GM18951 (cell line): Measurements from ENCODE around the gene URGCP.
A peak's percentile ranks its signal among the peaks of the same experiment; 100 is the strongest.

Experiments
- POLR2A ChIP-seq: IDR thresholded peaks from 4 replicates; pipeline ENCODE4 v1.6.1; 2011; ENCODE audit warnings: mild to moderate bottlenecking; ENCODE audit not compliant: insufficient read length, insufficient read depth; ENCODE audit errors: extremely low read depth
- in situ Hi-C: fragments of 300-500 bp; cut with MboI; formaldehyde crosslinking; loops from one replicate; pipeline ENCODE4 v1.12.0; 2022; ENCODE audit warnings: low sequenced_read_pairs, mixed read lengths, inconsistent platforms; ENCODE audit not compliant: unreplicated experiment

Gene URGCP, protein sequence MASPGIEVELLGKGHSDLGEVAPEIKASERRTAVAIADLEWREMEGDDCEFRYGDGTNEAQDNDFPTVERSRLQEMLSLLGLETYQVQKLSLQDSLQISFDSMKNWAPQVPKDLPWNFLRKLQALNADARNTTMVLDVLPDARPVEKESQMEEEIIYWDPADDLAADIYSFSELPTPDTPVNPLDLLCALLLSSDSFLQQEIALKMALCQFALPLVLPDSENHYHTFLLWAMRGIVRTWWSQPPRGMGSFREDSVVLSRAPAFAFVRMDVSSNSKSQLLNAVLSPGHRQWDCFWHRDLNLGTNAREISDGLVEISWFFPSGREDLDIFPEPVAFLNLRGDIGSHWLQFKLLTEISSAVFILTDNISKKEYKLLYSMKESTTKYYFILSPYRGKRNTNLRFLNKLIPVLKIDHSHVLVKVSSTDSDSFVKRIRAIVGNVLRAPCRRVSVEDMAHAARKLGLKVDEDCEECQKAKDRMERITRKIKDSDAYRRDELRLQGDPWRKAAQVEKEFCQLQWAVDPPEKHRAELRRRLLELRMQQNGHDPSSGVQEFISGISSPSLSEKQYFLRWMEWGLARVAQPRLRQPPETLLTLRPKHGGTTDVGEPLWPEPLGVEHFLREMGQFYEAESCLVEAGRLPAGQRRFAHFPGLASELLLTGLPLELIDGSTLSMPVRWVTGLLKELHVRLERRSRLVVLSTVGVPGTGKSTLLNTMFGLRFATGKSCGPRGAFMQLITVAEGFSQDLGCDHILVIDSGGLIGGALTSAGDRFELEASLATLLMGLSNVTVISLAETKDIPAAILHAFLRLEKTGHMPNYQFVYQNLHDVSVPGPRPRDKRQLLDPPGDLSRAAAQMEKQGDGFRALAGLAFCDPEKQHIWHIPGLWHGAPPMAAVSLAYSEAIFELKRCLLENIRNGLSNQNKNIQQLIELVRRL

GRCh38 chr7:43906331-43907010 is at the start of gene URGCP:
TSS of gene URGCP (minus strand) at chr7:43906596. CDS start at chr7:43906575, 21 bp downstream.
- TF ChIP-seq POLR2A: peak; percentile 70
- in situ Hi-C loops: no loop called here

DNA sequence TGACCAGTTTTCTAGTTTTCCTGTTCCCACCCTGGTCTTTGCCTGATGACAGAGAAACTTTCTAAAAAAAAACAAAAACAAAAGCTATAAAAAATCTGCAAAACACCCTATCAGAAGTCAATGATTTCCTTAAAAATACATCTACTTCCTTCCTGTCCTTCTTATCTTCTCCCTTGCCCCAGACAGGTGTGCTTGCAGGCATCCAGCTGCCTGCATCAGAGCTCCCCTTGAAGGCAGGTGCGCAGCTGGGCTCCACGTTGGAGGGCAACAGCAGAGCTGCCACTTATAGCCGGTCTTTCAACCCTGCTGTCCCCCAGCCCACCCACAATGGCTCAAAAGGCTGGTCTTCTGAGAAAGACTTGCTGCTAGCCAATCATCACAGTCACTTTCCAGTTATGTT is 49.6 kb upstream of the URGCP start:
- in situ Hi-C loops: no loop called here
- TF ChIP-seq POLR2A: no peak

DNA sequence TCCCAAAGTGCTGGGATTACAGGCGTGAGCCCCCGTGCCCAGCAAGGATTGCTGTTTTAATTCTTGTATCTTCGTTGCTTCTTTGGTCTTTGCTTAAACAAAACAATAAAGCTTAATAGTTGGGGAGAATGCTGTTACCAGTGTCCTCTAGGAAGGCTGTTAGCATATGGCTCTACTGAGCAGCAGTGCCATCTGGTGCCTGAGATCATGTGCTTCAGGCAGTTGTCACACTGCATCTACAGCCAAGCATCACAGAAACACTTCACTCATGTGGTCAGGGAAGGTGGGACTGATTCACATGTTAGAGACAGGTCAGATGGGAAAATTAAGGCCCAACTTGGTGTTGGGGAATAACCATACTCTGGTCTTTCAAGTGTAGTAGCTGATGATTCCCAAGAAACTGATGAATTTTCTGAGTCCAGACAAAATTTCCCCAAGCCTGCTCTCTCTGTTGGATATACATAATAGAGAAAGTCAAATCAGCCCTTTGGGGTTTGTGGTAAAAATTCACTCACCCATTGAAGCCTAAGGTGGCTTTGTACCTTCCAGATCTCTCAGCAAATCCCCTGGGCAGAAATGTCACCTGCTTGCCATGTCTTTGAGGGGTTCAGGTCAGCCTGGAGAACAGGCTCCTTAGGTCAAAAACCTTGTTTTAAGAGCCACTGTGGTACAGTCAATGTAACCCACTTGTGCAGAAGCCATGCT is 48.3 kb upstream of the URGCP start:
- in situ Hi-C loops: no loop called here
- no peak for TF ChIP-seq POLR2A

- in situ Hi-C loops: no loop called here
Measured at GRCh38 chr7:43953071-43953470, 46.7 kb upstream of the URGCP start.

DNA sequence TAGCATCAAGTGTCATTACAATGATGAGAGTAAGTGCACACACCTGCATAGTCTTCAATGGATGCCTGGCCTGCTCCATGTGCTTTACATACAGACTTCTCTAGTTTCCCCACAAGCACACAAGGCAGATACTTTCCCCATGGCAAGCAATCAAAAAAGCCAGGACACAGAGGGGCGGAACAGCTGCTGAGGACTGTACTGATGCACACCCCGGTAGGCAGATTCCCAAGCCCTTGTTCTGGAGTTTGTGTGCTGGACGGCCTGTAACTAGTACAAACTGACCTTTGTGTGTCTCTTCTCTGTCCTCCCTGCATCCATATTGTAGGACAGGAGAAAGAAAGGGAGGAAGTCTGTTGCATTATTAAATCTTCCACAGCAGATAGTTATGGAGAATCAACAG is 45.6 kb upstream of the URGCP start:
- TF ChIP-seq POLR2A: no peak
- in situ Hi-C loops: no loop called here

More at GRCh38 chr7:43953071-43953470, 46.7 kb upstream of the URGCP start:
- no peak for TF ChIP-seq POLR2A

DNA sequence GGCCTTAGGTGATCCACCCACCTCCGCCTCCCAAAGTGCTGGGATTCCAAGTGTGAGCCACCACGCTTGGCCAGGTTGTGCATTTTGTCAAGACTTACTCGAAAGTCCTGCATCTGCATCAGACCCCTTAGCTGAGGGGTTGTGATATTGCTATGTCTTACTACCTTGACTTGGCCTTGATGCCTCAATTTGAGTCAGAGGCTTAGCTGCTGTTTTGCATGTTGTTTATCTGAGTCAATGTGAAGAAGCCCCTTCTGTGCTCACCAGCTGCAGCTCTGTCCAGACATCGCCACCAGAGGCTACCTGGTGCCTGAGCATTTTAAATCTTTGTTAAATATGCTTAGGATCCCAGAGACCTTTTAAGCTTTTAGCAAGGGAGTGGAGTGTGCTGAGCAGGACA is 37.9 kb upstream of the URGCP start:
- TF ChIP-seq POLR2A: no peak
- in situ Hi-C loops: no loop called here

- TF ChIP-seq POLR2A: no peak
- in situ Hi-C loops: no loop called here
Measured at GRCh38 chr7:43943417-43944187, 37.2 kb upstream of the URGCP start.

DNA sequence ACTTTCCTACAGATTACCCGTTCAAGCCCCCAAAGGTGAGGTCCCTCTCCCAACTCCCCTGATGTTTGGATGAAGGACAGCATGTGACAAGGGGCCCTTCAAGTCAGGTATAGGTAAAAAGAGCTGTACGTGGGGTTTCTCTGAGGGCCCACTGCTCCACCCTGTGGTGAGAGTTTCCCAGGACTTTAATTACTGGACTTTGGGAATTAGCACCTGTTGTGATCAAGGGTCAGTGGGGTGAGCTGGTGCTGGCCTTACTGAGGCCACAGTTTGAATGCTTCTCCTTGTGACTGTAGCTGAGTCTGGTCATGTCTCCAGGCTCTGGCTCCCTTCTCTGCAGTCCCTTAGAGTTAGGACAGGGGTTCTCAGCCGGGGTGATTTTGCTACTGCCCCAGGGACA is 36.6 kb upstream of the URGCP start:
- in situ Hi-C loops: no loop called here
- TF ChIP-seq POLR2A: no peak

- TF ChIP-seq POLR2A: no peak
- in situ Hi-C loops: no loop called here
Measured at GRCh38 chr7:43942250-43942649, 35.9 kb upstream of the URGCP start.

GRCh38 chr7:43938892-43939482 is 32.6 kb upstream of the URGCP start:
- in situ Hi-C loops: no loop called here
- no peak for TF ChIP-seq POLR2A

GRCh38 chr7:43937444-43937843 is 31.0 kb upstream of the URGCP start:
- in situ Hi-C loops: no loop called here
- TF ChIP-seq POLR2A: no peak
